ENCODE measurements around the gene NUP43.
"Not testable (repeated sequence)": the region's sequence is repeated elsewhere in the genome, so short reads cannot be mapped to it uniquely, and the experiment has no call there.

NUP43 gene

GRCh38 chr6:149752600-149753373, 6.5 kb upstream of the NUP43 start:
- Histone ChIP-seq H3K4me2 (ENCODE audit: low read depth, low read length) (no peak overlapping the region), H3K27ac (ENCODE audit: low read length) (no peak overlapping the region), H3K36me3 (replicated peaks; ENCODE audit: insufficient read depth, low read length) (no peaks in the 10 kb centered on the region), H3K9me3 (replicated peaks; ENCODE audit: insufficient read depth, low read length) (no peaks in the 10 kb centered on the region), H3K4me3 (ENCODE audit: low read length) (no peak overlapping the region), H3K4me1 (ENCODE audit: low read length) (no peaks in the 10 kb centered on the region), H4K20me1 (ENCODE audit: insufficient read depth, low read length) (no peaks in the 10 kb centered on the region), H3F3A (ENCODE audit: insufficient read depth, low read length) (no peaks in the 10 kb centered on the region), H3K9me2 (replicated peaks; ENCODE audit: insufficient read depth, low read length) (no peaks in the 10 kb centered on the region), H3K9ac (ENCODE audit: low read length) (no peak overlapping the region), H3K27me3 (replicated peaks; ENCODE audit: insufficient read depth, low read length) (no peaks in the 10 kb centered on the region), H2AFZ (ENCODE audit: low read length) (no peak overlapping the region), H3K79me2 (ENCODE audit: low read length) (peaks cover 58% of the 10 kb centered on the region)
- TF ChIP-seq EZH2 (optimal IDR thresholded peaks at IDR 0.05; ENCODE audit: low read depth, low read length) = no peak
- no peak for TF ChIP-seq EZH2phosphoT487 (IDR thresholded peaks at IDR 0.05; ENCODE audit: low read length)
- TF ChIP-seq CTCF (IDR thresholded peaks at IDR 0.05; ENCODE audit: low read length) = no peak
- DNase-seq = no peak

GRCh38 chr6:149751920-149752319, 5.6 kb upstream of the NUP43 start:
- not testable (repeated sequence) for H3K4me3 ChIP-seq (ENCODE audit: low read length); H3K27ac ChIP-seq (ENCODE audit: low read length); H3K4me2 ChIP-seq (ENCODE audit: low read depth, low read length); H3F3A ChIP-seq (ENCODE audit: insufficient read depth, low read length); H2AFZ ChIP-seq (ENCODE audit: low read length); H3K9ac ChIP-seq (ENCODE audit: low read length); H3K4me1 ChIP-seq (ENCODE audit: low read length); H3K9me3 ChIP-seq (replicated peaks; ENCODE audit: insufficient read depth, low read length); H4K20me1 ChIP-seq (ENCODE audit: insufficient read depth, low read length); H3K9me2 ChIP-seq (replicated peaks; ENCODE audit: insufficient read depth, low read length); H3K27me3 ChIP-seq (replicated peaks; ENCODE audit: insufficient read depth, low read length); DNase-seq; H3K36me3 ChIP-seq (replicated peaks; ENCODE audit: insufficient read depth, low read length)
- H3K79me2 ChIP-seq (ENCODE audit: low read length) = peaks cover 58% of the 10 kb centered on the region

- TF ChIP-seq CTCF (IDR thresholded peaks at IDR 0.05; ENCODE audit: low read length) = no peak
- Histone ChIP-seq H3K4me2 (ENCODE audit: low read depth, low read length) (no peak overlapping the region), H3K9me2 (replicated peaks; ENCODE audit: insufficient read depth, low read length) (no peaks in the 10 kb centered on the region)
Observed at GRCh38 chr6:149751239-149751638, 4.9 kb upstream of the NUP43 start.

GRCh38 chr6:149750136-149750609, 3.8 kb upstream of the NUP43 start:
- Histone ChIP-seq H3F3A (ENCODE audit: insufficient read depth, low read length) (peaks cover 3% of the 10 kb centered on the region; the same call in 1 of the 2 replicates), H3K79me2 (ENCODE audit: low read length) (peaks cover 62% of the 10 kb centered on the region)
- DNase-seq = peak; percentile 21

More at GRCh38 chr6:149751239-149751638, 4.9 kb upstream of the NUP43 start:
- H3K27me3 ChIP-seq (replicated peaks; ENCODE audit: insufficient read depth, low read length) = no peaks in the 10 kb centered on the region
- no peak for DNase-seq
- no peak overlapping the region for H2AFZ ChIP-seq (ENCODE audit: low read length)
- H3K27ac ChIP-seq (ENCODE audit: low read length) = no peak overlapping the region
- no peaks in the 10 kb centered on the region for H3K9me3 ChIP-seq (replicated peaks; ENCODE audit: insufficient read depth, low read length)
- H3K36me3 ChIP-seq (replicated peaks; ENCODE audit: insufficient read depth, low read length) = no peaks in the 10 kb centered on the region
- no peak overlapping the region for H3K9ac ChIP-seq (ENCODE audit: low read length)
- H3F3A ChIP-seq (ENCODE audit: insufficient read depth, low read length) = peaks cover under 1% of the 10 kb centered on the region; the same call in 1 of the 2 replicates
- no peaks in the 10 kb centered on the region for H4K20me1 ChIP-seq (ENCODE audit: insufficient read depth, low read length)
- no peak overlapping the region for H3K4me3 ChIP-seq (ENCODE audit: low read length)
- H3K79me2 ChIP-seq (ENCODE audit: low read length) = peaks cover 58% of the 10 kb centered on the region
- H3K4me1 ChIP-seq (ENCODE audit: low read length) = 0 out of 2 replicates have a peak, but pooled peaks cover 6% of the 10 kb centered on the region

More at GRCh38 chr6:149750136-149750609, 3.8 kb upstream of the NUP43 start:
- peak overlapping the region; percentile 78; the same call in 1 of the 2 replicates for H3K9ac ChIP-seq (ENCODE audit: low read length)
- 0 out of 2 replicates have a peak, but pooled peaks cover 6% of the 10 kb centered on the region for H3K4me1 ChIP-seq (ENCODE audit: low read length)
- H3K4me3 ChIP-seq (ENCODE audit: low read length) = peak overlapping the region; percentile 79
- TF ChIP-seq CTCF (IDR thresholded peaks at IDR 0.05; ENCODE audit: low read length) (no peak), EZH2 (optimal IDR thresholded peaks at IDR 0.05; ENCODE audit: low read depth, low read length) (no peak), EZH2phosphoT487 (IDR thresholded peaks at IDR 0.05; ENCODE audit: low read length) (no peak)
- H4K20me1 ChIP-seq (ENCODE audit: insufficient read depth, low read length) = no peaks in the 10 kb centered on the region
- no peaks in the 10 kb centered on the region for H3K9me2 ChIP-seq (replicated peaks; ENCODE audit: insufficient read depth, low read length)
- no peaks in the 10 kb centered on the region for H3K27me3 ChIP-seq (replicated peaks; ENCODE audit: insufficient read depth, low read length)
- no peaks in the 10 kb centered on the region for H3K36me3 ChIP-seq (replicated peaks; ENCODE audit: insufficient read depth, low read length)
- peak overlapping the region; percentile 90 for H2AFZ ChIP-seq (ENCODE audit: low read length)
- peak overlapping the region; percentile 62; the same call in 1 of the 2 replicates for H3K4me2 ChIP-seq (ENCODE audit: low read depth, low read length)
- peak overlapping the region; percentile 21; the same call in 1 of the 2 replicates for H3K27ac ChIP-seq (ENCODE audit: low read length)
- no peaks in the 10 kb centered on the region for H3K9me3 ChIP-seq (replicated peaks; ENCODE audit: insufficient read depth, low read length)
